ENCODE results near the gene CRIP1.

The CRIP1 gene

DNA sequence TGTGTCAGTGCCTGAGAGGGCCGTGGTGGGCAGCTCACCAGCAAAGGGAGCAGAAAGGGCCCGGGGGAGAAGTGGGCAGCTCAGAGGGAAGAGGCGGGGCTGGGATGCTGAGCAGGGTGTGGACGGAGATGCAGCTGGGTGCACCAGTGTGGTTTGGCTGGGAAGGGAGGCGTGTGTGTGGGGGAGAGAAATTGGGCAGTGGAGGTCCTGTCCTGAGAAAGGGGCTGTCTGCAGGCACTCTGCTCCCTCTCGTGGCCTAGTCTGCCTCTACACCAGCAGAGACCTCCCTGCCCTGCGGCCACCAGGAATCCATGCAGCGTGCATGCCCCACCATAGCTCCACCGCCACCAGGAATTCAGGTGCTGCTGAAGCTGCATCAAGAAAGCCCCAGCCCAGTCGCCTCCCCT is 46.1 kb downstream of the CRIP1 start:
- no peak overlapping the region for H3K27ac Mint-ChIP-seq
- no peak for DNase-seq (ENCODE audit: low spot score in 2 of 2)
- H3K4me1 Mint-ChIP-seq = peaks cover 24% of the 10 kb centered on the region
- ATAC-seq = no peak
- H3K36me3 Mint-ChIP-seq = peaks cover 16% of the 10 kb centered on the region
- H3K4me3 Mint-ChIP-seq = no peak overlapping the region
- no peaks in the 10 kb centered on the region for H3K9me3 Mint-ChIP-seq

DNA sequence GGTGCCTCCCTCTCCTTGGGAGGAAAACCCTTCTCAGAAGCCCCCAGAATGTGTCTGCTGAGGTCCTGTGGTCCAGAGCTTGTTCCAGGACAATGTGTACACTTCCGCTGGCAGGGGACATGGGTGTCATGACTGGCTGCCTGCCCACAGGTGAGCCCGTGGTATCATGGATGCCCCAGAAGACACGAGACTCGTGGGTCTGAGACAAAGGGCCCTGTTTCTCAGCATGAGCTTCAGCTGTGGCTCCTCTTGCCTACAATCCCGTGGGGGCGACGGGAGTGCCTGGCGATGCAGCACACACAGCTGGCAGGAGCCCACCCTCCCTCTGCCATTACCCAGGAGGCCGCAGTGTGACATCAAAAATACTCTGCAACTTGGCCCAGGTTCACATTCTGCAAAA is 46.7 kb downstream of the CRIP1 start:
- Mint-ChIP-seq H3K36me3 (peaks cover 13% of the 10 kb centered on the region), H3K9me3 (no peaks in the 10 kb centered on the region), H3K4me3 (no peak overlapping the region), H3K27ac (no peak overlapping the region), H3K4me1 (peaks cover 27% of the 10 kb centered on the region)
- no peak for ATAC-seq
- DNase-seq (ENCODE audit: low spot score in 2 of 2) = no peak

- H3K36me3 Mint-ChIP-seq = peaks cover 13% of the 10 kb centered on the region
- H3K4me1 Mint-ChIP-seq = peaks cover 30% of the 10 kb centered on the region
- no peaks in the 10 kb centered on the region for H3K9me3 Mint-ChIP-seq
- ATAC-seq (no peak), DNase-seq (ENCODE audit: low spot score in 2 of 2) (no peak)
- H3K27ac Mint-ChIP-seq = no peak overlapping the region
- no peak overlapping the region for H3K4me3 Mint-ChIP-seq
These were observed 47.3 kb downstream of the CRIP1 start for GRCh38 chr14:105533811-105534498.

- peaks cover 30% of the 10 kb centered on the region for H3K4me1 Mint-ChIP-seq
- DNase-seq (ENCODE audit: low spot score in 2 of 2) (no peak), ATAC-seq (no peak)
- H3K4me3 Mint-ChIP-seq = no peak overlapping the region
- H3K27ac Mint-ChIP-seq = no peak overlapping the region
- peaks cover 13% of the 10 kb centered on the region for H3K36me3 Mint-ChIP-seq
- no peaks in the 10 kb centered on the region for H3K9me3 Mint-ChIP-seq
These were observed 47.9 kb downstream of the CRIP1 start for GRCh38 chr14:105534586-105534985.

GRCh38 chr14:105536051-105536450 is 49.4 kb downstream of the CRIP1 start:
- Mint-ChIP-seq H3K36me3 (peaks cover under 1% of the 10 kb centered on the region), H3K27ac (no peak overlapping the region), H3K4me3 (no peak overlapping the region), H3K4me1 (peaks cover 22% of the 10 kb centered on the region), H3K9me3 (no peaks in the 10 kb centered on the region)
- no peak for ATAC-seq
- DNase-seq (ENCODE audit: low spot score in 2 of 2) = no peak

DNA sequence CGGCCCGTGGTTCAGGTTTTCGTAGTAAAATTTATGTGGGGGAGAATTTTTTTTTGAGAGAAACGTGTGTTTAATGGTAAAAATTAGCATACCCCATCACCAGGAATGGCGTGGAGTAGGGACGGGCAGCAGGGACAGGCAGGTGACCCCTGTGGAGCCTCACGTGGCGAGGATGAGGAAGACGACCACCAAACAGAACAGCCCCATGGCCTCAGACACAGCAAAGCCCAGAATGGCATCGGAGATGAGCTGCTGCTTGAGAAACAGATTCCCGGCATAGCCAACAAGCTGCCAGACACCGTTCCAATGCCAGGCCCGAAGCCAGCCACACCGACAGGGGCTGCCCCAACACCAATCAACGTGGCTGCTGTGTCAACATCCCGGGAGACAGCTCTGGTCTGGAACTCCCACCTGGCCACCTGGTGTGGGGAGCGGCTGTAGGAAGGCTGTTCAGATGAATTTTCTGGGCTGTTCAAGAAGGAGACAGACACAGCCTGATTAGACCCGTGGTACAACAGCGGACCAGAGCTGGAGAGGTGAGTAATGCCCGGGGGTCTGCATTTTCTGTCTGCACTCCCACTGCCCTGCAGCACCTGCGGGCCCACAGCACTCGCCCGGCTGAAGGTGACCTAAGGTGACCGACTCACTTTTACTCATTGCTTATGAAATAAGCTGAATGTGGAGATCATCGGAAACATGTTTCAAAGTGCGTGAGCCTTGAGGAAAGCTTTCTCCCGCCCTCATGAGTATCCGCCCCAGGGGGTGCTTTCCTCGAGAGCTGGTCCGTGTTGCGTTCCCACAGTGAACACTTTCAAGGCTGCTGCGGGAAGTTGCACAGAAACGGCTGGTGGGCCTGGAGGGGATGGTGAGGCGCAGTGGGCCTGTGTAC is 50.2 kb downstream of the CRIP1 start:
- H3K9me3 Mint-ChIP-seq = no peaks in the 10 kb centered on the region
- H3K4me3 Mint-ChIP-seq = no peak overlapping the region
- ATAC-seq = no peak
- no peak overlapping the region for H3K27ac Mint-ChIP-seq
- H3K36me3 Mint-ChIP-seq = no peaks in the 10 kb centered on the region
- no peak for DNase-seq (ENCODE audit: low spot score in 2 of 2)
- H3K4me1 Mint-ChIP-seq = peaks cover 19% of the 10 kb centered on the region

DNA sequence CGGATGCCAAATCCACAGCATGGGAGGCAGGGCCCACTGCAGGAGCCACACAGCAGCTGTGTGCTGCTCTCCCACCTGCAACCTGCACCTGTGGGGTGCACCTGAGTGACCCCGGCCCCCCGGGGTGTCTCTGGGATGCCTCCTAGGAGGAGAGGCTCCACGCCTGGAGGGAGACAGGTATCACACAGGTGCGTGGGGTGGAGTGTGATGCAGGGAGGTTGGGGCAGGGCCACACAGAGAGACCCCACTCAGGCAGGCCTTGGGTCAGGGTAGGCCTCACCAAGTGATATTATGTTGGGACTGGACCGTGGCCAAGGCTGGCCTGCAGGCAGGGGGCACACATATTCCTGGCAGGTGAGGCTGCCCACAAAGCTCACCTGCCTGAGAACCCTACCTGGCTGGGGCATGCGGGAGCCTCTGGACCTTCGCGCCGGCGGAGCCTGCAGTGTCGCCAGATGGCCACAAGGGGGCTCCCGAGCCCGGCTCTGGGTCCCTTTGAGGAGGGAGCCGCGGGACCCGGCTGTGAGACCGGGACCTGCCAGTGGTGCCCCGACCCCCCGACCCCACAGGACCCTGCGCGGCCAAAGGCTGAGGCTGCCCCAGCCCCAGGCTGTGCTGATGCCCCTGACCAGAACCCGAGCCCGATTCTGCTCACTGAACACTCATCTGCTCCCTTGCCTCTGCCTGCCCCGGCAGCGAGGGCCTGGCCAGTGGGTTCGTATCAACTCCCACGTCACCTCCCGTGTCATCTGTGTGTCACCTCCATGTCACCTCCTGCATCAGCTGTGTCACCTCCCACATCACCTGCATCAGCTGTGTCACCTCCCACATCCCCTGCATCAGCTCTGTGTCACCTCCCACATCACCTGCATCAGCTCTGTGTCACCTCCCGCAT is 51.1 kb downstream of the CRIP1 start:
- no peaks in the 10 kb centered on the region for H3K36me3 Mint-ChIP-seq
- peak overlapping the region; percentile 54 for H3K27ac Mint-ChIP-seq
- H3K4me1 Mint-ChIP-seq = peaks cover 10% of the 10 kb centered on the region
- peaks cover 4% of the 10 kb centered on the region for H3K9me3 Mint-ChIP-seq
- peak; percentile 82 for ATAC-seq
- peak; percentile 73 to 90 for DNase-seq (ENCODE audit: low spot score in 2 of 2)
- no peak overlapping the region for H3K4me3 Mint-ChIP-seq
